ENCODE results near the gene GCNT1. TPM values are rescaled to one million over a fixed set of nuclear protein-coding genes. Genes with fewer than 3 reads are reported as not detected.

GCNT1 gene
- total and polyA plus RNA-seq, 12 donors = 0.66 to 8.1 (median 1.9) TPM

DNA sequence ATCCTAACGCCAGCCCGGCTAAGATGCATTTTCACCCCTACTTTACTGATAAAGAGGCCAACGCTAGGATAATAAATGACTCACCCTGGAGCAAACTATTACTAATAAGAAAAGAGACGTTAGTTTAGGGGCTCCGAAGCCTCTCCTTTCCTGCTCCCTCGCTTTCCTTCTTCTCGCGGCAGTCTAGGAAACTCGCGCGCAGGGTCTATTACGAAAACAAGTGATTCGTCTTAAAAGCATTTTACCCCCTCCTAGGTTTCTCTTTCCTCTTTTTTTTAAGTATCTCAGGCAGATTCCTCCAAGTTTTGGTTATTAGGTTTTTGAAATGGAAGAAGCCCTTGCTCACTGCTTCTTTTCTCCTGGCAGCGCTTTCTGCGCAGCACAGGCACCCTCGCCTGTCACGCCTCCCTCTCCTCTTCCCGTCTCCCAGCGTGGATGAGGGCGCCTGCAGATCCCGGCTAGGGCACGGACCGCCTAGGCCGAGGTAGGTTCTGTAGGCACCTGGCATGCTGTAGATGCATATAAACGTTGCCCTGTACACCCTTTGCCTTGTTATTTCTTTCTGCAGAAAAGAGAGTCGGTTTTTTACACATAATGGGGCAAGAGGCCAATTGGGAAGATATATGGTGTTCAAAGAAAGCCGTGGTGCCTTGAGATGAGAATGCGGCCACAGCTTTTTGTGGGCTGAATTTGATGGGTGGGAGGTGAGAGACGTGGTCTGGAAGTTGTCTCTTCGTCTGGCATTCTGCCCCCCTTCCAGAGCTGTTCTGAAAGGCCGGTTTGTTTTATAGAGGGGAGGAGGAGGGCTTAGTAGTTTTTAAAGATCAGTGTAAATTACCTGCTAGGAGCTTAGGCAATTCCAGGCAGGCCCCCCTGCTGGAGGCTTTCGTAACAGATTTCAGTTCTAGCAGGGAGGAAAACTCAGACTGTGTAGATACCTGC is 983 bp downstream of the GCNT1 start:
- H3K27ac ChIP-seq = peak overlapping the region in 9 of 10 donors; percentile 25 to 80 (median 62)
- intact Hi-C loops (cut with DNase I) = loop anchor here in 3 of 10 donors (1.0 to 10.0 kb wide), 3 partner anchors 75 to 198 kb away; no protein-coding TSS in a partner anchor
- ATAC-seq = peak in 6 of 8 donors; percentile 26 to 72 (median 59)

DNA sequence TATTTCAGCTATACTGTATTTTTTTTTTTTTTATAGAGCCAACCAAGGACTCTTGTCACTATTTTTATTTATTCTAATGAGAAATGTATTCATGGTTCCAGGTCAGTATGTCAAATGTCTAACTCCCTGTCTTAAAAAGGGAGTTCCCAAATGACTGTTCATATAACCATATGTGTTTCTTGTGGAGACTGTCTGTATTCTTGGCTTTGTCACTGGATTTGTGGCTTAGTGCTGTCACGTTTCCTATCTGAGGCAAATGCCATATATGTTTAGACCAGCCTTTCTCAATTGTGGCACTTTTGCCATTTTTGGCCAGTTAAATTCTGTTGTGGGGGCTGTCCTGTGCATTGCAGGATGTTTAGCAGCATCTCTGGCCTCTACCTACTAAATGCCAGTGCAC is 3.1 kb downstream of the GCNT1 start:
- TF ChIP-seq, protein P1, sequence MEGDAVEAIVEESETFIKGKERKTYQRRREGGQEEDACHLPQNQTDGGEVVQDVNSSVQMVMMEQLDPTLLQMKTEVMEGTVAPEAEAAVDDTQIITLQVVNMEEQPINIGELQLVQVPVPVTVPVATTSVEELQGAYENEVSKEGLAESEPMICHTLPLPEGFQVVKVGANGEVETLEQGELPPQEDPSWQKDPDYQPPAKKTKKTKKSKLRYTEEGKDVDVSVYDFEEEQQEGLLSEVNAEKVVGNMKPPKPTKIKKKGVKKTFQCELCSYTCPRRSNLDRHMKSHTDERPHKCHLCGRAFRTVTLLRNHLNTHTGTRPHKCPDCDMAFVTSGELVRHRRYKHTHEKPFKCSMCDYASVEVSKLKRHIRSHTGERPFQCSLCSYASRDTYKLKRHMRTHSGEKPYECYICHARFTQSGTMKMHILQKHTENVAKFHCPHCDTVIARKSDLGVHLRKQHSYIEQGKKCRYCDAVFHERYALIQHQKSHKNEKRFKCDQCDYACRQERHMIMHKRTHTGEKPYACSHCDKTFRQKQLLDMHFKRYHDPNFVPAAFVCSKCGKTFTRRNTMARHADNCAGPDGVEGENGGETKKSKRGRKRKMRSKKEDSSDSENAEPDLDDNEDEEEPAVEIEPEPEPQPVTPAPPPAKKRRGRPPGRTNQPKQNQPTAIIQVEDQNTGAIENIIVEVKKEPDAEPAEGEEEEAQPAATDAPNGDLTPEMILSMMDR (IDR thresholded peaks at IDR 0.05) = no peak
- intact Hi-C loops (cut with DNase I) = loop anchor here in 1 of 10 donors (10.0 kb wide), 1 partner anchor 73 kb away; no protein-coding TSS in a partner anchor
- peaks cover 0 to 15% (median 0%) of the 10 kb centered on the region in 9 donors for H3K36me3 ChIP-seq
- no peak overlapping the region for H3K27ac ChIP-seq
- H3K9me3 ChIP-seq = no peaks in the 10 kb centered on the region
- no peak for DNase-seq
- no peak for ATAC-seq
- H3K4me3 ChIP-seq = no peak overlapping the region
- peaks cover 0 to 6% (median 0%) of the 10 kb centered on the region in 7 donors for H3K27me3 ChIP-seq
- 71 to 76% methylated on average over 1 of the region's 1 CpG for WGBS, 2 donors
- H3K4me1 ChIP-seq = peaks cover 0 to 50% (median 11%) of the 10 kb centered on the region in 9 donors

More for the DNA sequence above, 983 bp downstream of the GCNT1 start:
- TF ChIP-seq, protein P1 (IDR thresholded peaks at IDR 0.05) = peak in 1 of 9 donors; percentile 5
- DNase-seq = peak; percentile 11 to 25
- Histone ChIP-seq H3K4me3 (peak overlapping the region; percentile 26 to 89 (median 71)), H3K9me3 (no peaks in the 10 kb centered on the region), H3K36me3 (peaks cover 0 to 11% (median 0%) of the 10 kb centered on the region in 9 donors), H3K4me1 (peaks cover 0 to 57% (median 11%) of the 10 kb centered on the region in 9 donors), H3K27me3 (peaks cover 0 to 6% (median 0%) of the 10 kb centered on the region in 7 donors)
- 8 to 10% methylated on average over 32 of the region's 32 CpGs for WGBS, 2 donors

DNA sequence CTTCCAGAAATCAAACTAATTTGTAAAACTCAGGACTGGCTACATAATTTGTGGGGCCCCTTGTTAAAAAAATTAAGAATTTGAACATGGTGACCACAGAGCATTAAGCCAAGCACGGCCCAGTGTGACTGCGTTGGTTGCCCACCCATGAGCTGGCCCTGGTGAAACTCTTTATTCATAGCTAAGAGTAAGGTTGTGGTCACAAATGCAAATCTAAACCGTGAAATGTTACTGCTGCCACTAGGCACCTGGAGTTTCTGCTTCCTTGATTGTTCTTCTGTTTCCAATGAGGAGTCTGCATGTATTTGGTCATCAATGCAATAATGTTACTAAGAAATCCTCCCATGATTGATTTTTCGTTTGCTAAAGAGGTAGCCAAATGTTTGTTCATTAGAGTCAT is 4.2 kb downstream of the GCNT1 start:
- Histone ChIP-seq H3K36me3 (peaks cover 0 to 18% (median 0%) of the 10 kb centered on the region in 9 donors), H3K27ac (no peak overlapping the region), H3K9me3 (no peaks in the 10 kb centered on the region), H3K4me3 (no peak overlapping the region), H3K27me3 (peaks cover 0 to 6% (median 0%) of the 10 kb centered on the region in 7 donors), H3K4me1 (peaks cover 0 to 50% (median 11%) of the 10 kb centered on the region in 9 donors)
- WGBS, 2 donors = 89 to 91% methylated on average over 4 of the region's 4 CpGs
- ATAC-seq = no peak
- intact Hi-C loops (cut with DNase I) = loop anchor here in 1 of 10 donors (10.0 kb wide), 1 partner anchor 72 kb away; no protein-coding TSS in a partner anchor
- TF ChIP-seq, protein P1 (IDR thresholded peaks at IDR 0.05) = no peak
- no peak for DNase-seq

DNA sequence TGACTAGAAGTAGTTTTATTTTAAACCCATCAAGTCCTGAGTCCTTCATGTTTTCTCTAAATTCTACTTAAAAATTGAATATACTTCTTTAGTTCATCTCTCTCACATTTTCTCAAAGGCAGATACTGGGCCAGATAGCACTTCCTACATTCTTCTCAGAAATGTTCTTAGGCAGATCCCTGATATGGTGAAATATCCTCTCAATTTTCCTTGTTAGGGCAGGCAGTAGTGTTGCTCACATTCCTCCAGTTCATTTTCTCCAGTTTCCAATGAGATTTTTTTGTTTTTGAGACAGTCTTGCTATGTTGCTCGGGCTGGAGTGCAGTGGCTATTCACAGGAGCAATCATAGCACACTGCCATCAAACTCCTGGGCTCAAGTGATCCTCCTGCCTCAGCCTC is 5.7 kb downstream of the GCNT1 start:
- H3K4me1 ChIP-seq = peaks cover 0 to 38% (median 7%) of the 10 kb centered on the region in 9 donors
- intact Hi-C loops (cut with DNase I) = loop anchor here in 1 of 10 donors (10.0 kb wide), 1 partner anchor 70 kb away; no protein-coding TSS in a partner anchor
- peaks cover 0 to 6% (median 0%) of the 10 kb centered on the region in 7 donors for H3K27me3 ChIP-seq
- H3K9me3 ChIP-seq = no peaks in the 10 kb centered on the region
- WGBS, 2 donors = 91 to 93% methylated on average over 1 of the region's 1 CpG
- no peak overlapping the region for H3K4me3 ChIP-seq
- DNase-seq (no peak), ATAC-seq (no peak)
- TF ChIP-seq, protein P1 (IDR thresholded peaks at IDR 0.05) = no peak
- H3K36me3 ChIP-seq = peaks cover 0 to 18% (median 0%) of the 10 kb centered on the region in 9 donors
- H3K27ac ChIP-seq = no peak overlapping the region
